ENCODE measurements around the gene IL1R1. TPM values are rescaled to one million over a fixed set of nuclear protein-coding genes. Genes with fewer than 3 reads are reported as not detected.

IL1R1 gene
- total RNA-seq, 2 experiments from 2014 or later, result not detected

DNA sequence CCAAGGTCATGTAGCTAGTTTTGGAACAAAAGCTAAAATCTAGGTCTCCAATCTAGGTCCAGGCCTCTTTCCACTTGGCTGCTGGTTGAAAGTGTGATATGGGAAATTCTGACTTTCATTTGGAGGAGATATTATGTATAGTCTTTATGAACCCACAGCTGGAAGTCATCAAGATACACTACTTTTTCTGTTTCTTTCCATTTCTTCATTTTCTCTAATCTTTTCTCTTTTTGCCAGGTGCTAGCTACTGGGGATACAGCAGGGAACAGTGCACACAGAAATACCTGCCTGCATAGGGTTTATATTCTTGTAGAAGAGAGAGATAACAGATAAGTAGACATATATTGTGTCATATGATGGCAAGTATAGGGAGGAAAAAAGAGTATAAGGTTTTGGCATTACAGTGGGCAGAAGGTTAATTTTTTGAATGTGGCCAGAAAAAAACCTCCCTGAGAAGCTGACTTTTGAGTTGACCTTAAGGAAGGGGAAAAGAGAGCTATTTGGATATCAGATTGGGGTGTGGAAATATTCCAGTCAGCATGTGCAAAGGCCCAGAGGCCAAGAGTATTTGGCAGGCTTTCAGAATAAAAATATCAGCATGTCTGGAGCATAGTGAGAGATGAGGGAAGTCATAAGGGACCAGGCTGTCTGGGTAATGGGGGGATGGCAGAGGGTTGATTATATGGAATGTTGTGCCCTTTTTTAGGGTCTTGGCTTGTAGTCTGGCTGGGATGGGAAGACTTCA lies 15.6 kb downstream of the IL1R1 start:
- no peak overlapping the region for H3K27ac ChIP-seq (ENCODE audit: low read depth, low read length, poor library complexity, severe bottlenecking)
- ChIA-PET POLR2A (no interaction called here), CTCF (ENCODE audit: unreplicated experiment) (no interaction called here)

DNA sequence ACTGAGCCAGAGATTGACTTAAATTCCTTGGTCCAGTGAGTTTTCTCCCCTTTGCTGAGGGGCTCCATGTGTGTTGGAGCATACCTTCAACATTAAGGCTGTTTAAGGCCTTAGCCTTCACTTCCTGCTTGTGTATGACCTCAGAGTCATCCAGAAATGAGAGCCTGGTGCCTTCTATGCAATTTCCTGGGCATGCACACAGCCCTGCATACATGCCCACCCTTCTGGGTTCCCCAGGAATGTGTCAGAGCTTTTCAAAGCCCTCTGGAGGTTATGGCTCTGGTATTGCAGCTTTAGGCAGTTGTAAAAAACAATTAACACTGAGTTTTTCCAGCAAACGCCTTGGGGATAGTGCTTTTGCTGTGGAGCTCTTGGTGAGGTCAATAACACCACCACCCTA lies 16.7 kb downstream of the IL1R1 start:
- Histone ChIP-seq H3K36me3 (ENCODE audit: insufficient read depth, low read length) (no peaks in the 10 kb centered on the region), H3K9me2 (ENCODE audit: insufficient read depth, low read length) (no peaks in the 10 kb centered on the region), H3K79me2 (ENCODE audit: insufficient read depth, low read depth, low read length) (no peaks in the 10 kb centered on the region), H3K4me3 (ENCODE audit: low read depth, low read length, poor library complexity, severe bottlenecking) (no peak overlapping the region), H3K4me2 (ENCODE audit: low read length) (no peak overlapping the region), H2AFZ (ENCODE audit: low read length) (no peak overlapping the region), H3K27ac (ENCODE audit: low read depth, low read length, poor library complexity, severe bottlenecking) (no peak overlapping the region), H3K9me3 (ENCODE audit: low read length) (no peaks in the 10 kb centered on the region), H3K4me1 (ENCODE audit: insufficient read depth, low read length, poor library complexity, severe bottlenecking) (no peaks in the 10 kb centered on the region), H4K20me1 (ENCODE audit: insufficient read depth, low read length) (no peaks in the 10 kb centered on the region)
- TF ChIP-seq, protein P1, sequence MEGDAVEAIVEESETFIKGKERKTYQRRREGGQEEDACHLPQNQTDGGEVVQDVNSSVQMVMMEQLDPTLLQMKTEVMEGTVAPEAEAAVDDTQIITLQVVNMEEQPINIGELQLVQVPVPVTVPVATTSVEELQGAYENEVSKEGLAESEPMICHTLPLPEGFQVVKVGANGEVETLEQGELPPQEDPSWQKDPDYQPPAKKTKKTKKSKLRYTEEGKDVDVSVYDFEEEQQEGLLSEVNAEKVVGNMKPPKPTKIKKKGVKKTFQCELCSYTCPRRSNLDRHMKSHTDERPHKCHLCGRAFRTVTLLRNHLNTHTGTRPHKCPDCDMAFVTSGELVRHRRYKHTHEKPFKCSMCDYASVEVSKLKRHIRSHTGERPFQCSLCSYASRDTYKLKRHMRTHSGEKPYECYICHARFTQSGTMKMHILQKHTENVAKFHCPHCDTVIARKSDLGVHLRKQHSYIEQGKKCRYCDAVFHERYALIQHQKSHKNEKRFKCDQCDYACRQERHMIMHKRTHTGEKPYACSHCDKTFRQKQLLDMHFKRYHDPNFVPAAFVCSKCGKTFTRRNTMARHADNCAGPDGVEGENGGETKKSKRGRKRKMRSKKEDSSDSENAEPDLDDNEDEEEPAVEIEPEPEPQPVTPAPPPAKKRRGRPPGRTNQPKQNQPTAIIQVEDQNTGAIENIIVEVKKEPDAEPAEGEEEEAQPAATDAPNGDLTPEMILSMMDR (conservative IDR thresholded peaks at IDR 0.05; ENCODE audit: low read length), result no peak
- no peak for TF ChIP-seq EZH2phosphoT487 (IDR thresholded peaks at IDR 0.05; ENCODE audit: borderline replicate concordance, low read depth, low read length)
- ChIA-PET POLR2A (no interaction called here), CTCF (ENCODE audit: unreplicated experiment) (no interaction called here)
- DNase-seq (ENCODE audit: low spot score), result no peak
- intact Hi-C loops (cut with micrococcal nuclease; ENCODE audit: unreplicated experiment), result no loop called here
- no TSS peak for BruUV-seq (replicated peaks)

More for the DNA sequence above, 15.6 kb downstream of the IL1R1 start:
- no peaks in the 10 kb centered on the region for H3K9me2 ChIP-seq (ENCODE audit: insufficient read depth, low read length)
- H3K36me3 ChIP-seq (ENCODE audit: insufficient read depth, low read length), result no peaks in the 10 kb centered on the region
- no peaks in the 10 kb centered on the region for H4K20me1 ChIP-seq (ENCODE audit: insufficient read depth, low read length)
- DNase-seq (ENCODE audit: low spot score), result no peak
- no peaks in the 10 kb centered on the region for H3K79me2 ChIP-seq (ENCODE audit: insufficient read depth, low read depth, low read length)
- no TSS peak for BruUV-seq (replicated peaks)
- H3K4me1 ChIP-seq (ENCODE audit: insufficient read depth, low read length, poor library complexity, severe bottlenecking), result no peaks in the 10 kb centered on the region
- no peak overlapping the region for H2AFZ ChIP-seq (ENCODE audit: low read length)
- no peak overlapping the region for H3K4me3 ChIP-seq (ENCODE audit: low read depth, low read length, poor library complexity, severe bottlenecking)
- no peak overlapping the region for H3K4me2 ChIP-seq (ENCODE audit: low read length)
- intact Hi-C loops (cut with micrococcal nuclease; ENCODE audit: unreplicated experiment), result no loop called here
- TF ChIP-seq, protein P1 (conservative IDR thresholded peaks at IDR 0.05; ENCODE audit: low read length), result no peak
- no peak for TF ChIP-seq EZH2phosphoT487 (IDR thresholded peaks at IDR 0.05; ENCODE audit: borderline replicate concordance, low read depth, low read length)
- no peaks in the 10 kb centered on the region for H3K9me3 ChIP-seq (ENCODE audit: low read length)

DNA sequence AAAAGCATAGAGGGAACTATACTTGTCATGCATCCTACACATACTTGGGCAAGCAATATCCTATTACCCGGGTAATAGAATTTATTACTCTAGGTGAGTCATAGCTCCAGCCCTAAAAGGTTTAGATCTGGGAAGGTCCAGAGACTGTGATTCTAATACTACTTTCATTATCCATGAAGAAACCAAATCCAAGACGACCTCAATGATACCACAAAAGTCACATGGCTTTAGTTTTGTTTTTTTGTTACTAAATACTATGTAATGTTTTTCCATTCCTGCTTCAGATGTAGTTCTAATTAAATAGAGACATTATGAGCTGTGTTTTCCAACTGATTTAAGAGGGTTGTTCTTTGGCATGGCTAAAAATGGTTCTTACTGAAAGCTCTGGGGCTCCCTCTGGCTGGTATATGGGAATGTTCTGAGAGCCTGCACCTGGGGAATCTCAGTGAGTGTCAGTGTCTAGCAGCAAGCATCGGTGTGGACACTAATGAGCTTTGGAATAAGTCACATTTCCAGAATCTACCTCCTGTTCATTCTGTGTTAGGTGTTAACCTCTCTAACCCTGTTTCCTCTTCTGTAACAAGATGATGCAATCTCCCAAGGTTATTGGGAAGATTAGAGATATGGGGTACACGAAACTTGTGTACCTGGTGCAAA lies 23.8 kb downstream of the IL1R1 start:
- H3K4me2 ChIP-seq (ENCODE audit: low read length), result no peak overlapping the region

More for the DNA sequence above, 23.8 kb downstream of the IL1R1 start:
- Histone ChIP-seq H3K9me2 (ENCODE audit: insufficient read depth, low read length) (no peaks in the 10 kb centered on the region), H2AFZ (ENCODE audit: low read length) (no peak overlapping the region), H3K79me2 (ENCODE audit: insufficient read depth, low read depth, low read length) (no peaks in the 10 kb centered on the region), H3K9me3 (ENCODE audit: low read length) (no peaks in the 10 kb centered on the region), H3K4me1 (ENCODE audit: insufficient read depth, low read length, poor library complexity, severe bottlenecking) (no peaks in the 10 kb centered on the region), H3K27ac (ENCODE audit: low read depth, low read length, poor library complexity, severe bottlenecking) (no peak overlapping the region), H4K20me1 (ENCODE audit: insufficient read depth, low read length) (no peaks in the 10 kb centered on the region), H3K36me3 (ENCODE audit: insufficient read depth, low read length) (no peaks in the 10 kb centered on the region), H3K4me3 (ENCODE audit: low read depth, low read length, poor library complexity, severe bottlenecking) (no peak overlapping the region)
- no TSS peak for BruUV-seq (replicated peaks)
- ChIA-PET POLR2A (interaction anchor here (1.1 kb wide), 1 partner anchor 14 kb away, joined by 3 read pairs; no protein-coding TSS in a partner anchor), CTCF (ENCODE audit: unreplicated experiment) (interaction anchor here (0.9 kb wide), 1 partner anchor 74 kb away, joined by 4 read pairs; no protein-coding TSS in a partner anchor)
- TF ChIP-seq, protein P1 (conservative IDR thresholded peaks at IDR 0.05; ENCODE audit: low read length), result no peak
- TF ChIP-seq EZH2phosphoT487 (IDR thresholded peaks at IDR 0.05; ENCODE audit: borderline replicate concordance, low read depth, low read length), result no peak
- intact Hi-C loops (cut with micrococcal nuclease; ENCODE audit: unreplicated experiment), result no loop called here
- DNase-seq (ENCODE audit: low spot score), result no peak

All from OCI-LY7 (cell line).